Esophagus mucosa (tissue), 1 donor: ENCODE results near the gene IL7R. TPM values are rescaled to one million over a fixed set of nuclear protein-coding genes. Genes with fewer than 3 reads are reported as not detected.
"Not testable (repeated sequence)": the region's sequence is repeated elsewhere in the genome, so short reads cannot be mapped to it uniquely, and the experiment has no call there.

ENCODE experiments used
- ATAC-seq: fragments of 200-7000 bp; cut with Tn5 transposase; one replicate; pipeline ENCODE4 v1.9.1; 2020
- total RNA-seq: library from RNA; stranded (reverse); gene quantifications from one replicate; pipeline ENCODE4 v1.2.4, GENCODE V29; 2023
- donor health status: DM: yes; HTN: yes; CAD: no.

Gene IL7R
- total RNA-seq, 1 donor from 2014 or later: 1.7 TPM

GRCh38 chr5:35878079-35878478 lies 21.4 kb downstream of the IL7R start:
- no peak for ATAC-seq

GRCh38 chr5:35879096-35879495 lies 22.4 kb downstream of the IL7R start:
- no peak for ATAC-seq

DNA sequence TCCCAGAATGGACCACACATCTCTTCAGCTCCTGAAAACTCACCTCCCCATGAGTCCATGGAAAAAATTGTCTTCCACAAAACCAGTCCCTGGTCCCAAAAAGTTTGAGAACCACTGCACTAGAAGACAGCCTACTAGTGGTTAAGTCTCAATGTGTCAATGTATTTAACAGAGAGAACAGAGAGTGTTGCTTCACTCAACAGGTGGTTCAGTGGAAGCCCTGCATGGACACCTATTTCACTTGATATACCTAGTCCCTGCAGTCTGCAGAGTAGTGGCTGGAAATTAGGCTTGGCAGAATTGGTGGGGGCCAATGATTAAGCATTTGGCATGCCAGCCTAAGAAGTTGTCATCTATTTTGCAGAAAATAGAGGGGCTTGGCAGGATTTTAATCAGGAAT lies 23.0 kb downstream of the IL7R start:
- no peak for ATAC-seq

DNA sequence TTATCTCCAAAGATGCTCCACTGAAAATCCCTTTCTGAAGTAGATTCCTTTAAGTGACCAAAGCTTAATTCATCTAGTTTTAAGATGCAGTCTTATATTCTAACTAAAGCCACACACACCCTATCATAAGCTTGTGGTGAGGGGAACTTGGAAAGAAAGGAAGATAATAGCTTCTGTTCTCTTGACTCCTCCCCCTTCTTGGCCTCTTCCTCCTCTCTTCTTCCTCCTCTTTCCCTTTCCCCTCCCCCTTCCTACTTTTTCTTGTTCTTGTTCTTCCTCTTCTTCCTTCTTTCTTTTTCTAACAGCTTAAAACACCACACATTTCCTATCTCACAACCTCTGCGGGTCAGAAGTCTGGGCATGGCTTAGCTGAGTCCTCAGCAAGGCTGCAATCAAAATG lies 23.5 kb downstream of the IL7R start:
- ATAC-seq: no peak

- ATAC-seq: no peak
Observed at GRCh38 chr5:35881758-35882157, 25.1 kb downstream of the IL7R start.

DNA sequence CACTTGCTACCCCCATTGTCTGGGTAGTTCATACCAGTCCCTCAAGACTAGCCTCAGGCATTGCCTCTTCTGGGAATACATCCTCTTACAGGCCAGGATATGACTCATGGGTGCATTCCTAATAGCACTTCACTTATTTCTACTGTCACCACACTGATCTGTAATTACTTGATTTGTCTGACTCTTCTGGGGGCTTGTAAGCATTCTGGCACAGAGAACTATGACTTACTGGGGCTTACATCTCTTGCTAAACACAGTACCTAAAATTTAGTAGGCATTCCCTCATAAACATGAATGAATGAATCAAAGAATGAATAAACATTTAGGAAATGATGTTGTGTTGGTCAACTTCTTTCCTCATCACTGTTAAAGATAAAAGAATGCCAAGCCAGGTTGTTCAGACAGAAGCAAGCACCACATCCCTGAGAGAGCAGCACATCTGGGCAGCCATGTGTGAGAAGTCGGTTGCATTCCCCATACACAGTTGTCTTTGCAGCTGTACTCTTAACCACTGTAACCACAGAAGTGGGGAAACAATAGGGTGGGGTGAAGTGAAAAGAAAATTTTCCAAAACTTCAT lies 27.6 kb downstream of the IL7R start:
- peak; percentile 67 for ATAC-seq

- ATAC-seq: no peak
Observed at GRCh38 chr5:35884773-35885172, 28.1 kb downstream of the IL7R start.

DNA sequence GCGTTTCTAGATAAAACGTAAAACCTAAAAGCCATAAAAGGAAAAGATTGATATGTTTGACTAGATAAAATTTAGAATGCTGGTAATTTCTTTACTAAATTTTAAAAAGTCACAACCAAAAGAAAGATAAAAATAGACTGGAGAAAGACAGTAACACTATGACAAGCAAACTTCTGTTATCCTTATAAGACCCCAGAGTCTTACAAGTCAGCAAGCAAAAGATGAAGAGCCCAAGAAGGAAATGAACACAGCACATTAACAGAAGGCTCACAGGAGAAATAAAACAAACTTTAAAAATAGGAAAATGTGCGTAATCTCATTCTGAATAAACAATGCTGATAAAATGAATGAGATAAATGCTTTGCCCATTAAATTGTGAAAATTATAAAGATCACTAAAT lies 29.7 kb downstream of the IL7R start:
- no peak for ATAC-seq

- ATAC-seq: no peak
Observed at GRCh38 chr5:35887321-35888100, 30.8 kb downstream of the IL7R start.

GRCh38 chr5:35890021-35891020 lies 33.6 kb downstream of the IL7R start:
- ATAC-seq: peak; percentile 53

- not testable (repeated sequence) for ATAC-seq
Observed at GRCh38 chr5:35892799-35893198, 36.1 kb downstream of the IL7R start.

GRCh38 chr5:35894131-35894530 lies 37.4 kb downstream of the IL7R start:
- no peak for ATAC-seq

GRCh38 chr5:35898952-35899660 lies 42.4 kb downstream of the IL7R start:
- no peak for ATAC-seq

- ATAC-seq: no peak
Observed at GRCh38 chr5:35899800-35900199, 43.1 kb downstream of the IL7R start.

GRCh38 chr5:35900972-35901695 lies 44.4 kb downstream of the IL7R start:
- ATAC-seq: no peak

GRCh38 chr5:35902046-35902672 lies 45.5 kb downstream of the IL7R start:
- peak; percentile 15 for ATAC-seq

DNA sequence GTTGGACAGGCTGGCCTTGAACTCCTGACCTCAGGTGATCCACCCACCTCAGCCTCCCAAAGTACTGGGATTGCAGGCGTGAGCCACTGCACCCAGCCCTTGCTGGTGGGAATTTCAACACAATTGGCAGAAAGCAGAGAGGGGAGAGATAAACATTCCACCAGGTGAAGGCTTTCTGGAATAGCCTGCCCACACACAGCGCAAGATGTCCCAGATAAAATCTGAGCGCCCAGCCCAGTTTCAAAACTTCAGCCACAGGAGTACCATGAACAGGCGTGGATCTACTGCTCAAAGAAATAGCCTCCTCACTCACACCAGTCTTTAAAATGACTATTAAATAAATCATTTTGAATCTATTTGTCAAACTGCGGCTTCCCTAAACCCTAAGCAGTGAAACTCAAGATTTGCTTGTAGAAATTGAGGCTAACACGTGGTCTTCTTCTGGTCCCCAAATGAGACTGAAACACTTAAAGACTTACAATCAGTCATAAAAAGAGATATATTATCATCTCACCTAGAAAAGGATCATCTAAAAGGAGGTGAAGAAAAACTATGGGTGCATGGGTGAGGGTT lies 47.0 kb downstream of the IL7R start:
- ATAC-seq: no peak

GRCh38 chr5:35904443-35905132 lies 47.9 kb downstream of the IL7R start:
- no peak for ATAC-seq

- no peak for ATAC-seq
Observed at GRCh38 chr5:35908228-35908627, 51.5 kb downstream of the IL7R start.

DNA sequence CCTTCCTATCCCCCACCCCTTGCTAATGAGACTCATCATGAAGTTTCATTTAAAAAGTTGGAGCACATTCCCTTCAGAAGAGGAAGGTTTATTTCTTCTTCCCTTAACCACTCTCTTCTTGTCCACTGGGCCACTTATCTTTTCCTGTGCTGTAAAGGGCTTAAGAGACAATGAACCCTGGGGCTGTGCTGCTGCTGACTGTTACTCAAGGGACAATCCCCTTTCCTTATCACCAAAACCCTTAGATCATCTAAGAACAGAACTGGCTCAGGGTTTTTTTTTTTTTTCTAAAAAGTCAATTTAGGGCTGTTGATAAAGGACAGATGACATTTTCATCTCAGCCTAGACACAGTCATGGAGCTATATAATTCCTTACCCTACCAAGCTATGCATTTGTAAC lies 52.1 kb downstream of the IL7R start:
- ATAC-seq: no peak
